Mesenchymal stem cell (in vitro differentiated cells and primary cell): ENCODE data around the gene PSMD8.
"Not testable (repeated sequence)": the region's sequence is repeated elsewhere in the genome, so short reads cannot be mapped to it uniquely, and the experiment has no call there.

ENCODE experiments used
- DNase-seq: peaks from one replicate; pipeline ENCODE4 v3.0.0-alpha.2; 2013
- H2AFZ ChIP-seq: one replicate; pipeline ENCODE4 v1.6.1; 2013; ENCODE audit warnings: low read depth, mild to moderate bottlenecking, control low read depth, inconsistent platforms, low read length, moderate library complexity
- H2AK5ac ChIP-seq: 2 replicates; pipeline ENCODE4 v1.6.1; 2013; ENCODE audit warnings: low read length, moderate library complexity, mild to moderate bottlenecking, inconsistent platforms; ENCODE audit not compliant: severe bottlenecking
- H2BK120ac ChIP-seq: one replicate; pipeline ENCODE4 v1.6.1; 2013; ENCODE audit warnings: low read depth, mild to moderate bottlenecking, inconsistent platforms, low read length, moderate library complexity
- H2BK12ac ChIP-seq, 2 experiments: one replicate each; pipeline ENCODE4 v1.6.1; 2013; ENCODE audit warnings: inconsistent platforms in 2 of 2, low read length in 2 of 2, mild to moderate bottlenecking in 2 of 2, moderate library complexity in 2 of 2, control low read depth in 1 of 2
- H2BK15ac ChIP-seq: one replicate; pipeline ENCODE4 v1.6.1; 2013; ENCODE audit warnings: mild to moderate bottlenecking, low read depth, inconsistent platforms; ENCODE audit not compliant: poor library complexity, severe bottlenecking
- H2BK5ac ChIP-seq: 2 replicates; pipeline ENCODE4 v1.6.1; 2013; ENCODE audit warnings: low read depth, mild to moderate bottlenecking, low read length, control low read depth, inconsistent platforms; ENCODE audit not compliant: poor library complexity, severe bottlenecking
- H3K14ac ChIP-seq, 2 experiments: one replicate each; pipeline ENCODE4 v1.6.1; 2013; ENCODE audit warnings: inconsistent platforms in 2 of 2, low read length in 2 of 2, control low read depth in 1 of 2, mild to moderate bottlenecking in 1 of 2, moderate library complexity in 1 of 2
- H3K18ac ChIP-seq, 2 experiments: one replicate each; pipeline ENCODE4 v1.6.1; 2013; ENCODE audit warnings: inconsistent platforms in 2 of 2, low read length in 2 of 2, control low read depth in 1 of 2, low read depth in 1 of 2, mild to moderate bottlenecking in 1 of 2
- H3K23ac ChIP-seq, 2 experiments: one replicate each; pipeline ENCODE4 v1.6.1; 2013; ENCODE audit warnings: inconsistent platforms in 2 of 2, low read length in 2 of 2, mild to moderate bottlenecking in 2 of 2, moderate library complexity in 2 of 2, control low read depth in 1 of 2
- H3K27ac ChIP-seq: 2 replicates; pipeline ENCODE4 v1.5.1; 2013; ENCODE audit warnings: mild to moderate bottlenecking, moderate library complexity, low read length, control low read depth, inconsistent platforms; ENCODE audit not compliant: poor library complexity, severe bottlenecking
- H3K27me3 ChIP-seq, 2 experiments: 2 replicates each; pipeline versions ENCODE4 v1.6.1 to v1.7.0; 2013; ENCODE audit warnings: low read length in 2 of 2, mild to moderate bottlenecking in 2 of 2, moderate library complexity in 2 of 2, control low read depth in 1 of 2, inconsistent platforms in 1 of 2; ENCODE audit not compliant: control insufficient read depth in 1 of 2, insufficient read depth in 1 of 2
- H3K36me3 ChIP-seq, 2 experiments: 2 replicates each; pipeline versions ENCODE4 v1.6.1 to v1.7.0; 2013; ENCODE audit warnings: low read length in 2 of 2, control low read depth in 1 of 2, inconsistent platforms in 1 of 2, low read depth in 1 of 2, mild to moderate bottlenecking in 1 of 2; ENCODE audit not compliant: insufficient read depth in 2 of 2, control insufficient read depth in 1 of 2
- H3K4ac ChIP-seq, 2 experiments: one replicate each; pipeline ENCODE4 v1.6.1; 2013; ENCODE audit warnings: inconsistent platforms in 2 of 2, low read length in 2 of 2, mild to moderate bottlenecking in 2 of 2, moderate library complexity in 2 of 2, control low read depth in 1 of 2, low read depth in 1 of 2
- H3K4me1 ChIP-seq: 2 replicates; pipeline ENCODE4 v1.6.1; 2013; ENCODE audit warnings: low read depth, low read length, control low read depth; ENCODE audit not compliant: control insufficient read depth, insufficient read depth
- H3K4me2 ChIP-seq: 2 replicates; pipeline ENCODE4 v1.6.1; 2013; ENCODE audit warnings: low read length, mild to moderate bottlenecking, inconsistent platforms; ENCODE audit not compliant: poor library complexity, severe bottlenecking
- H3K4me3 ChIP-seq, 2 experiments: 2 replicates each; pipeline versions ENCODE4 v1.5.1 to v1.7.0; 2013; ENCODE audit warnings: low read length in 2 of 2, mild to moderate bottlenecking in 2 of 2, control low read depth in 1 of 2, low read depth in 1 of 2; ENCODE audit not compliant: insufficient read depth in 1 of 2
- H3K79me1 ChIP-seq: replicated peaks from 2 replicates; pipeline ENCODE4 v1.6.1; 2013; ENCODE audit warnings: mild to moderate bottlenecking, control low read depth, low read length, inconsistent platforms; ENCODE audit not compliant: poor library complexity, severe bottlenecking
- H3K9ac ChIP-seq: 2 replicates; pipeline ENCODE4 v1.7.0; 2013; ENCODE audit warnings: mild to moderate bottlenecking, low read length, moderate library complexity
- H3K9me3 ChIP-seq: 2 replicates; pipeline ENCODE4 v1.7.0; 2013; ENCODE audit warnings: mild to moderate bottlenecking, low read length; ENCODE audit not compliant: control insufficient read depth
- H4K8ac ChIP-seq: one replicate; pipeline ENCODE4 v1.6.1; 2013; ENCODE audit warnings: inconsistent platforms, mild to moderate bottlenecking, low read length, moderate library complexity
- H4K91ac ChIP-seq: one replicate; pipeline ENCODE4 v1.6.1; 2013; ENCODE audit warnings: mild to moderate bottlenecking, low read length, inconsistent platforms
- WGBS: methylation state at CpG from one replicate; pipeline ENCODE4 v1.1.7; 2013; ENCODE audit warnings: mixed read lengths; 5-methylcytosine and 5-hydroxymethylcytosine counted together

PSMD8 gene

GRCh38 chr19:38362076-38362945 is 12.1 kb upstream of the PSMD8 start:
- Histone ChIP-seq H3K4me3 (peak overlapping the region; percentile 73 to 77), H3K79me1 (no peaks in the 10 kb centered on the region), H3K9me3 (no peaks in the 10 kb centered on the region), H4K8ac (no peak overlapping the region), H3K14ac (no peak overlapping the region), H3K9ac (peak overlapping the region; percentile 22), H2BK15ac (no peak overlapping the region), H2AK5ac (no peak overlapping the region), H3K23ac (no peak overlapping the region), H2BK12ac (peak overlapping the region in 1 of 2 experiments; percentile 1), H3K27me3 (peaks cover 34 to 61% of the 10 kb centered on the region in 2 experiments), H3K4ac (no peak overlapping the region), H2BK5ac (no peak overlapping the region), H3K4me2 (peak overlapping the region; percentile 100), H4K91ac (no peak overlapping the region), H3K18ac (peak overlapping the region in 1 of 2 experiments; percentile 56), H3K36me3 (no peaks in the 10 kb centered on the region), H2AFZ (peak overlapping the region; percentile 75), H2BK120ac (no peak overlapping the region), H3K4me1 (peaks cover 13% of the 10 kb centered on the region), H3K27ac (peak overlapping the region; percentile 26)
- 2% methylated on average over 68 of the region's 68 CpGs for WGBS
- peak; percentile 71 for DNase-seq

- not testable (repeated sequence) for H3K9ac ChIP-seq, H3K14ac ChIP-seq, DNase-seq, H4K8ac ChIP-seq, H3K27ac ChIP-seq, H3K79me1 ChIP-seq, H2BK5ac ChIP-seq, H3K4ac ChIP-seq, H2AK5ac ChIP-seq, H2BK15ac ChIP-seq, H2AFZ ChIP-seq, H3K36me3 ChIP-seq, H2BK120ac ChIP-seq, H4K91ac ChIP-seq, H3K23ac ChIP-seq, H2BK12ac ChIP-seq, H3K18ac ChIP-seq, H3K9me3 ChIP-seq
- H3K4me1 ChIP-seq, result peaks cover 13% of the 10 kb centered on the region
- H3K27me3 ChIP-seq, result peaks cover 39 to 64% of the 10 kb centered on the region in 2 experiments
- WGBS, result 86% methylated on average over 13 of the region's 16 CpGs
- H3K4me3 ChIP-seq, result peak overlapping the region in 1 of 2 experiments; percentile 77
- H3K4me2 ChIP-seq, result peak overlapping the region; percentile 100
These were observed 11.3 kb upstream of the PSMD8 start for GRCh38 chr19:38362946-38363688.

DNA sequence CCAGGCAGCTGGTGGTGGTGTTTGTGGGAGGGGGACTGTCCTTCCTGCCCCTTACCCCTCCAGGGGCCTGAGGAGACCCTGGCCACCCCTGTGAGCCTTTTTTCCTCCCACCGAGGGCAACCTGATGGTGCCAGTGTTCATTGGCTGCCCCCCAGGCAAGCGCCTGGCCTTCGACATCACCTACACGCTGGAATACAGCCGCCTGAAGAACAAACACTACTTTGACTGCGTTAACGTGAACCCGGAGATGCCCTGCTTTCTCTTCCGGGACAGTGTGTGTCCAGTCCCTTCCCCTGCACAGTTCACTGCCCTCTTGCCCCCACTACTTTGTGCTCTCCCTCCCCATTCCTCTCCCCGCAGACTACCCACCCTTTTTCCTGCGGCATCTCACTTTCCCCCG is 7.3 kb upstream of the PSMD8 start:
- H3K23ac ChIP-seq, result no peak overlapping the region
- H3K4me3 ChIP-seq, result no peak overlapping the region
- H3K14ac ChIP-seq, result no peak overlapping the region
- no peak overlapping the region for H3K4me2 ChIP-seq
- 87% methylated on average over 12 of the region's 12 CpGs for WGBS
- H3K9me3 ChIP-seq, result no peaks in the 10 kb centered on the region
- no peak overlapping the region for H4K91ac ChIP-seq
- H3K36me3 ChIP-seq, result no peaks in the 10 kb centered on the region
- DNase-seq, result no peak
- H3K4ac ChIP-seq, result no peak overlapping the region
- H3K18ac ChIP-seq, result no peak overlapping the region
- no peak overlapping the region for H2AFZ ChIP-seq
- no peak overlapping the region for H2BK15ac ChIP-seq
- H3K27me3 ChIP-seq, result peaks cover 16 to 50% of the 10 kb centered on the region in 2 experiments
- no peaks in the 10 kb centered on the region for H3K79me1 ChIP-seq
- no peak overlapping the region for H2BK5ac ChIP-seq
- no peak overlapping the region for H4K8ac ChIP-seq
- peaks cover 5% of the 10 kb centered on the region for H3K4me1 ChIP-seq
- no peak overlapping the region for H3K27ac ChIP-seq
- H2BK120ac ChIP-seq, result no peak overlapping the region
- no peak overlapping the region for H2BK12ac ChIP-seq
- H3K9ac ChIP-seq, result no peak overlapping the region
- no peak overlapping the region for H2AK5ac ChIP-seq

GRCh38 chr19:38369584-38369983 is 4.8 kb upstream of the PSMD8 start:
- Histone ChIP-seq H3K9ac (no peak overlapping the region), H3K4me3 (no peak overlapping the region), H2AFZ (no peak overlapping the region), H3K27ac (no peak overlapping the region), H3K18ac (no peak overlapping the region), H2AK5ac (no peak overlapping the region), H2BK12ac (no peak overlapping the region), H2BK120ac (no peak overlapping the region), H4K8ac (no peak overlapping the region), H2BK15ac (no peak overlapping the region), H3K4ac (no peak overlapping the region), H4K91ac (peak overlapping the region; percentile 59), H3K79me1 (no peaks in the 10 kb centered on the region), H3K9me3 (no peaks in the 10 kb centered on the region), H3K23ac (no peak overlapping the region), H3K27me3 (peaks cover 16 to 50% of the 10 kb centered on the region in 2 experiments), H2BK5ac (no peak overlapping the region), H3K4me1 (no peaks in the 10 kb centered on the region), H3K4me2 (no peak overlapping the region), H3K14ac (no peak overlapping the region), H3K36me3 (no peaks in the 10 kb centered on the region)
- DNase-seq, result no peak
- 95% methylated on average over 2 of the region's 2 CpGs for WGBS
